IMR-90 (cell line): ENCODE results near the gene AGAP1. TPM values are rescaled to one million over a fixed set of nuclear protein-coding genes. Genes with fewer than 3 reads are reported as not detected.

ENCODE experiments used
- ATAC-seq: fragments of 200-7000 bp; cut with Tn5 transposase; 2 replicates; pipeline ENCODE4 v1.9.1; 2020; ENCODE audit warnings: low read depth, mild to moderate bottlenecking, moderate library complexity
- BruUV-seq: library from RNA; stranded (reverse); fragments of 400-500 nt; replicated peaks from 2 replicates; lab custom pipeline; 2021; lab: Mats Ljungman, UMichigan
- CTCF ChIA-PET: fragments of 300-600 bp; formaldehyde crosslinking; extraction: SDS; loops from one replicate; lab custom pipeline; 2021; ENCODE audit warnings: antibody characterized with exemption; lab: Yijun Ruan, JAX
- POLR2A ChIA-PET: fragments of 300-600 bp; sonication (Branson Sonifier 250); formaldehyde crosslinking; loops from one replicate; lab custom pipeline; 2022; ENCODE audit warnings: antibody characterized with exemption; ENCODE audit not compliant: unreplicated experiment; lab: Charles Lee
- DNase-seq: peaks from one replicate; pipeline ENCODE4 v3.0.0; 2013
- H2AFZ ChIP-seq: replicated peaks from 2 replicates; pipeline ENCODE3; 2013; ENCODE audit warnings: low read length, mild to moderate bottlenecking; ENCODE audit not compliant: poor library complexity
- H2AK5ac ChIP-seq: 2 replicates; pipeline ENCODE4 v1.6.1; 2013; ENCODE audit warnings: low read depth, low read length, inconsistent platforms
- H2AK9ac ChIP-seq: replicated peaks from 2 replicates; pipeline ENCODE3; 2013; ENCODE audit warnings: mild to moderate bottlenecking, low read depth, low read length, moderate library complexity; ENCODE audit not compliant: poor library complexity
- H2BK120ac ChIP-seq: 2 replicates; pipeline ENCODE4 v1.6.1; 2013; ENCODE audit warnings: low read depth, low read length, inconsistent platforms
- H2BK15ac ChIP-seq: 3 replicates; pipeline ENCODE4 v1.6.1; 2013; ENCODE audit warnings: low read depth, low read length, inconsistent platforms
- H2BK20ac ChIP-seq: 2 replicates; pipeline ENCODE4 v1.6.1; 2013; ENCODE audit warnings: low read depth, mild to moderate bottlenecking, inconsistent platforms, low read length, moderate library complexity
- H2BK5ac ChIP-seq: 2 replicates; pipeline ENCODE4 v1.6.1; 2013; ENCODE audit warnings: mild to moderate bottlenecking, low read depth, low read length, inconsistent platforms; ENCODE audit not compliant: poor library complexity, severe bottlenecking
- H3K14ac ChIP-seq: replicated peaks from 2 replicates; pipeline ENCODE4 v1.6.1; 2013; ENCODE audit warnings: low read depth, low read length, inconsistent platforms
- H3K18ac ChIP-seq: 2 replicates; pipeline ENCODE4 v1.6.1; 2013; ENCODE audit warnings: low read depth, low read length, control low read depth
- H3K23ac ChIP-seq: 2 replicates; pipeline ENCODE4 v1.6.1; 2013; ENCODE audit warnings: low read depth, low read length, inconsistent platforms
- H3K27ac ChIP-seq: 2 replicates; pipeline ENCODE4 v1.5.1; 2013; ENCODE audit warnings: mild to moderate bottlenecking, control low read depth, low read length; ENCODE audit not compliant: insufficient read depth
- H3K27me3 ChIP-seq: 2 replicates; pipeline ENCODE4 v1.6.1; 2013; ENCODE audit warnings: low read length; ENCODE audit not compliant: control insufficient read depth, insufficient read depth
- H3K36me3 ChIP-seq: 2 replicates; pipeline ENCODE4 v1.6.1; 2013; ENCODE audit warnings: low read length, mixed read lengths; ENCODE audit not compliant: control insufficient read depth, insufficient read depth
- H3K4ac ChIP-seq: 2 replicates; pipeline ENCODE4 v1.6.1; 2013; ENCODE audit warnings: low read depth, low read length, inconsistent platforms
- H3K4me1 ChIP-seq: 2 replicates; pipeline ENCODE4 v1.6.1; 2013; ENCODE audit warnings: low read length, mixed read lengths; ENCODE audit not compliant: control insufficient read depth, insufficient read depth
- H3K4me2 ChIP-seq: 2 replicates; pipeline ENCODE4 v1.6.1; 2013; ENCODE audit warnings: low read depth, mild to moderate bottlenecking, control low read depth, low read length, moderate library complexity
- H3K4me3 ChIP-seq: 2 replicates; pipeline ENCODE4 v1.5.1; 2013; ENCODE audit warnings: low read depth, mild to moderate bottlenecking, control low read depth, low read length, moderate library complexity; ENCODE audit not compliant: insufficient read depth
- H3K56ac ChIP-seq: 2 replicates; pipeline ENCODE4 v1.6.1; 2013; ENCODE audit warnings: low read length, inconsistent platforms; ENCODE audit not compliant: insufficient read depth; ENCODE audit errors: extremely low read depth
- H3K79me1 ChIP-seq, 2 experiments: 2 replicates each; pipeline ENCODE4 v1.6.1; 2013; ENCODE audit warnings: low read length in 2 of 2, inconsistent platforms in 1 of 2, low read depth in 1 of 2
- H3K9ac ChIP-seq: 2 replicates; pipeline ENCODE4 v1.6.1; 2013; ENCODE audit warnings: low read depth, low read length, control low read depth
- H3K9me1 ChIP-seq: 2 replicates; pipeline ENCODE4 v1.6.1; 2013; ENCODE audit warnings: low read length, inconsistent platforms; ENCODE audit not compliant: insufficient read depth
- H3K9me3 ChIP-seq: 2 replicates; pipeline ENCODE4 v1.6.1; 2013; ENCODE audit warnings: low read length; ENCODE audit not compliant: control insufficient read depth, insufficient read depth
- H4K20me1 ChIP-seq: 2 replicates; pipeline ENCODE4 v1.6.1; 2013; ENCODE audit warnings: low read length, inconsistent platforms; ENCODE audit not compliant: insufficient read depth
- H4K5ac ChIP-seq: 2 replicates; pipeline ENCODE4 v1.6.1; 2013; ENCODE audit warnings: mild to moderate bottlenecking, low read depth, low read length, control low read depth
- H4K8ac ChIP-seq, 2 experiments: 2 replicates each; pipeline ENCODE4 v1.6.1; 2013; ENCODE audit warnings: low read depth in 2 of 2, low read length in 2 of 2, control low read depth in 1 of 2, inconsistent platforms in 1 of 2
- H4K91ac ChIP-seq: 2 replicates; pipeline ENCODE4 v1.6.1; 2013; ENCODE audit warnings: low read depth, low read length, inconsistent platforms; ENCODE audit not compliant: insufficient read depth
- FOS ChIP-seq: fragments of 150-350 bp; IDR thresholded peaks from 2 replicates; pipeline ENCODE4 v1.6.1; 2016; ENCODE audit warnings: low read depth, low read length
- WGBS, 2 experiments: methylation state at CpG; one replicate each; pipeline versions ENCODE4 v1.1.5 to v1.1.7; 2013; ENCODE audit warnings: missing lambda C conversion rate in 2 of 2; ENCODE audit not compliant: insufficient read length in 1 of 2; ENCODE audit errors: extremely low coverage in 2 of 2; 5-methylcytosine and 5-hydroxymethylcytosine counted together
- dilution Hi-C: fragments of 300-500 bp; cut with HindIII; formaldehyde crosslinking; loops from one replicate; pipeline ENCODE4 v1.14.3; 2018; ENCODE audit warnings: low sequenced_read_pairs; ENCODE audit not compliant: unreplicated experiment
- in situ Hi-C: fragments of 300-500 bp; cut with MboI; formaldehyde crosslinking; loops from 3 replicates; pipeline ENCODE4 v1.14.3; 2019; ENCODE audit warnings: low sequenced_read_pairs, inconsistent platforms, mixed read lengths
- intact Hi-C: fragments of 100-400 bp; cut with micrococcal nuclease; formaldehyde crosslinking; loops from 2 replicates; pipeline ENCODE4 v1.10.0; 2022
- polyA plus RNA-seq, 3 experiments: library from polyadenylated mRNA; depleted of rRNA; stranded (reverse); fragments of >200 nt; gene quantifications; 2 replicates each; pipeline ENCODE4 v1.2.3, GENCODE V29; 2012; ENCODE audit warnings: low replicate concordance in 1 of 3
- total RNA-seq: library from RNA; depleted of rRNA; stranded (reverse); fragments of >200 nt; gene quantifications from 2 replicates; pipeline ENCODE4 v1.2.3, GENCODE V29; 2012

The AGAP1 gene
- total and polyA plus RNA-seq, 2 of the 4 experiments (the other 2 are of a cell fraction), result 15.1 to 16.4 TPM

DNA sequence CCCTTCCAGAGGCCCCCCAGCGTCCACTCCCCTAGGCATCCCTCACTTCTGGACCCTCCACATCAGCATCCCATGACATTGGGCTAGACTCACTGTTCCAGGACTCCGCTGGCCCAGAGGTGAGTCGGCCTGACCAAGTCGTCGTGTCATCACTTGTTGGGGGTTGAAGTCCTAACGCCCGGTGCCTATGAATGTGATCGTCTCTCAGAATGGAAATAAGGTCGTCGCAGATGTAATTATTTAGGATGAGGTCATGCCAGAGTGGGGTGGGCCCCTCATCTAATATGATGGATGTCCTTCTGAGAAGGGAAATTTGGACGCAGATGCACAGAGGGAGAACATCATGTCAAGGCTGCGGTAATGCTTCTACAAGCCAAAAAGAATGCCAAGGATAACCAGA, 142.7 kb downstream of the AGAP1 start:
- H2AK9ac ChIP-seq, result no peak overlapping the region
- dilution Hi-C loops, result no loop called here
- H3K4me2 ChIP-seq, result no peak overlapping the region
- H3K27ac ChIP-seq, result no peak overlapping the region
- no peak overlapping the region for H3K4me3 ChIP-seq
- TF ChIP-seq FOS, result no peak
- H3K14ac ChIP-seq, result no peak overlapping the region
- no peak overlapping the region for H4K8ac ChIP-seq
- DNase-seq (no peak), ATAC-seq (no peak)
- no peak overlapping the region for H3K18ac ChIP-seq
- H3K36me3 ChIP-seq, result no peaks in the 10 kb centered on the region
- no peak overlapping the region for H2BK20ac ChIP-seq
- no TSS peak for BruUV-seq
- H2AFZ ChIP-seq, result no peak overlapping the region
- WGBS, 2 experiments, result 89% methylated on average over 3 of the region's 12 CpGs; no CpG with 5 or more reads in 1 of the 2 experiments
- intact Hi-C loops, result no loop called here
- ChIA-PET CTCF (no interaction called here), POLR2A (no interaction called here)
- H2BK5ac ChIP-seq, result no peak overlapping the region
- no peak overlapping the region for H3K56ac ChIP-seq
- peaks cover 32 to 70% of the 10 kb centered on the region in 2 experiments for H3K79me1 ChIP-seq
- H4K20me1 ChIP-seq, result peaks cover 20% of the 10 kb centered on the region
- H3K4ac ChIP-seq, result no peak overlapping the region
- H3K23ac ChIP-seq, result no peak overlapping the region
- H2BK15ac ChIP-seq, result no peak overlapping the region
- H3K27me3 ChIP-seq, result no peaks in the 10 kb centered on the region
- H3K9me1 ChIP-seq, result peaks cover 21% of the 10 kb centered on the region
- no peaks in the 10 kb centered on the region for H3K9me3 ChIP-seq
- H3K4me1 ChIP-seq, result peaks cover 21% of the 10 kb centered on the region
- H2AK5ac ChIP-seq, result peak overlapping the region; percentile 45; the same call in 1 of the 2 replicates
- no peak overlapping the region for H4K5ac ChIP-seq
- no peak overlapping the region for H2BK120ac ChIP-seq
- in situ Hi-C loops, result loop anchor here (25.0 kb wide), 1 partner anchor 1451 kb away; the partner anchor contains the start of gene COPS8
- no peak overlapping the region for H3K9ac ChIP-seq
- no peak overlapping the region for H4K91ac ChIP-seq
